ENCODE results near the gene ZFYVE9.

- TF ChIP-seq CTCF (IDR thresholded peaks at IDR 0.05): no peak
- TF ChIP-seq POLR2A (IDR thresholded peaks at IDR 0.05): no peak
These were observed 199.9 kb downstream of the ZFYVE9 start for GRCh38 chr1:52341655-52342260.

Measured in esophagus squamous epithelium (tissue), 4 donors.